HG03565 (cell line): ENCODE data around the gene PSAP.

Experiments
- ATAC-seq: cut with Tn5 transposase; IDR thresholded peaks from one replicate; pipeline ENCODE4 v1.9.1; 2021; ENCODE audit warnings: mild to moderate bottlenecking, moderate library complexity; ENCODE audit not compliant: unreplicated experiment

PSAP gene

GRCh38 chr10:71789871-71790270 lies 61.2 kb downstream of the PSAP start:
- no peak for ATAC-seq

- no peak for ATAC-seq
Measured at GRCh38 chr10:71788954-71789353, 62.1 kb downstream of the PSAP start.

- no peak for ATAC-seq
Measured at GRCh38 chr10:71784679-71785272, 66.3 kb downstream of the PSAP start.

- ATAC-seq = no peak
Measured at GRCh38 chr10:71783917-71784678, 67.0 kb downstream of the PSAP start.

- ATAC-seq = no peak
Measured at GRCh38 chr10:71782917-71783490, 68.0 kb downstream of the PSAP start.

GRCh38 chr10:71782221-71782916 lies 68.7 kb downstream of the PSAP start:
- no peak for ATAC-seq

GRCh38 chr10:71780719-71781118 lies 70.3 kb downstream of the PSAP start:
- ATAC-seq = no peak

GRCh38 chr10:71780156-71780555 lies 70.9 kb downstream of the PSAP start:
- ATAC-seq = no peak

- no peak for ATAC-seq
Measured at GRCh38 chr10:71779641-71780040, 71.4 kb downstream of the PSAP start.

GRCh38 chr10:71778071-71778825 lies 72.8 kb downstream of the PSAP start:
- no peak for ATAC-seq

GRCh38 chr10:71777213-71777985 lies 73.7 kb downstream of the PSAP start:
- ATAC-seq = no peak

GRCh38 chr10:71776481-71776925 lies 74.5 kb downstream of the PSAP start:
- no peak for ATAC-seq

- ATAC-seq = no peak
Measured at GRCh38 chr10:71774916-71775702, 75.9 kb downstream of the PSAP start.

- peak; percentile 41 for ATAC-seq
Measured at GRCh38 chr10:71773221-71773971, 77.7 kb downstream of the PSAP start, which contains the start of gene VSIR. Gene VSIR (minus strand): TSS chr10:71773520. CDS start chr10:71773439, 81 bp downstream.

GRCh38 chr10:71772832-71773220 lies 78.2 kb downstream of the PSAP start:
- no peak for ATAC-seq

GRCh38 chr10:71771821-71772617 lies 79.0 kb downstream of the PSAP start:
- no peak for ATAC-seq

GRCh38 chr10:71771204-71771603 lies 79.8 kb downstream of the PSAP start:
- no peak for ATAC-seq

GRCh38 chr10:71770789-71771188 lies 80.3 kb downstream of the PSAP start:
- ATAC-seq = no peak
